Kidney glomerular epithelial cell (primary cell): ENCODE results near the gene MPP3.

Source experiments
- DNase-seq: peaks from one replicate; lab custom pipeline; 2025; lab: John Stamatoyannopoulos, UW

Gene MPP3

DNA sequence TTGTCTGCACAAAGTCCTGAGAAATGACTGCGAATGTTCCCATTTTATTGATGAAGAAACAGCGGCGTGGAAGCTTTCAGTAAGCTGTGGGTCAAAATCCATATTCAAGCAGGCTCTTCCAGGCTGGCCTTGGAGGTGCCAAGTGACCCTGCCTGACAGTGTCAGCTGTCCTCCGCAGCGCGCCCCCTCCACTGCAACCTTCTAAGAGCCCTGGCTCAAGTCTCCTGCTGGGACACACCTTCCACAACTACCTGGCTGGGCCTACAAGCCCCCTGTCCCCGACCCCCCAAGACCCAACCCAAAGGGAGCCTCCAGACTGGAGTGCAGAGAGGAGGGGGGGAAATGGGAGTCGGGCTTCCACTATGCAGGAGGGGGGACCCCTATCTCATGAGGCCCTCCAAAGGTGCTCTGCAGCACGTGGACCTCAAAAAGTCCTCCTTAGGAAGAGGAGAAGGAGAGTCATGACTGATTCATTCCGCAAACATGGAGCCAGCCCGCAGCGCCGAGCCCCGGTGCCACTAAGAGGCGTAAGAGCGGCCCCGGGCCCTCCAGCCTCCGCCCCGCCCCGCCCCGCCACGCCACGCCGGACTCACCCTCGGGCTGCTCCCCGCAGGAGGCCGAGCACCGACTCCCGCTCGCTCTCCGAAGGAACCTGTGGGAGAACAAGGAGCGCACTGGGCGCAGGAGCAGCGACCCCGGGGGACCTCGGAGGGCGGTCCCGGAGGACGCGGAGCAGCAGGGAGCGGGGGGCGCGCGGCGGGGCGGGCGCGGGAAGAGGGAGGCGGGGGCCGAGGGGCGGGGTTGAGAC, 574 bp downstream of the MPP3 start:
- no peak for DNase-seq

GRCh38 chr17:43831633-43832032, 1.3 kb downstream of the MPP3 start:
- no peak for DNase-seq

GRCh38 chr17:43830510-43831140, 2.3 kb downstream of the MPP3 start:
- no peak for DNase-seq

GRCh38 chr17:43829738-43830137, 3.2 kb downstream of the MPP3 start:
- no peak for DNase-seq

GRCh38 chr17:43827596-43827995, 5.3 kb downstream of the MPP3 start:
- DNase-seq = no peak

GRCh38 chr17:43826206-43826605, 6.7 kb downstream of the MPP3 start:
- no peak for DNase-seq

DNA sequence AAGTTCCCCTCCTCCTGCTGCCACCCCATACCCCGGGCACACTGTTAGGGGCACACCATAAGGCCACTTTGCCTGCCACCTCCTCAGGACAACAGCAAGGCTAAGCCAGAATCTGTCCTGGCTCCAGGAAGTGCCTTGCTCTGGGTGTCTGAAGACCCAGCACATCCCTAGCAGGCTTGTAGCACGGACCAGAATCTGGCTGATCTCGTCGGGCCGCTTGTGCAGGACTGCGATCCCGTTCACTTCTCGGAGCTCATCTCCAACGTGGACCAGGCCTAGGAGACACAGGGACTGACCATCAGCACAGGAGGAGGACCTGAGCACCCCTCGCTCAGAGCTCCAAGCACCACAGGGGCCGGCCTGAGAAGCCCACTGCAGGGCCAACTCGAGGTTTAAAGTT, 7.4 kb downstream of the MPP3 start:
- no peak for DNase-seq

DNA sequence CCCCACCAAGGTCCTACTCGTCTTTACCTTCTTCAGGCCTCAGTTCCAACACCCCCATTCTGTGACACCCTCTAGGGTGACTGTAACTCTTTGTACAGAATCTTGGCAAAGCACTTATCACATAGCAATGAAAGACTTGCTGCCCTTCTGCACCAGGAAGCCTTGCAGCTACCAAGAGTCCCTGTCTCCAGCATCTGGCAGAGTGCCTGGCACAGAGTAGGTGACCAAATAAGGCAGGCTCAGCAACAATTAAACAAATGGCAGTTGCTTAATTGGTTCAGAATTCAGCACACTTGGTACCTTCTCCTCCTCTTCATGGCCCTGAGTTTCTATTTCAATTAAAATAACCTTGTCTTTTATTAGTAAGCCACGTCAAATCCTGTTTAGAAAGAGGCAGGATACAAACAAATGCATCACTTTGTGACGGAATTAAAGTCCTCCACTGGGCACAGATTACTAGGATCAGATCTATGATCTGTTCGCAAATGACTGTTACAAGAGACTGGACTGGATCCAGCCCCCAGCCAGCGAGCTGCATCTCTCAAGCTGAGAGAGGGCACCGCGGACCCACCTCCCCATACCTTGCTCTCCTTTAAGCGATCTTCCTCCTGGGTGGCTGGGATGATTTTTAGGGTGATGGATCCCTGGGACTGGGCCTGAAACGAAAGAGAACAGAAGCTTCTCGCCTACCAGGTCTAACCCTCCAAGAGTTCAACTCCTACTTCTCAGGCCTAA, 9.4 kb downstream of the MPP3 start:
- DNase-seq = no peak

GRCh38 chr17:43822570-43823190, 10.3 kb downstream of the MPP3 start:
- no peak for DNase-seq

- no peak for DNase-seq
Measured at GRCh38 chr17:43820759-43821158, 12.2 kb downstream of the MPP3 start.

- DNase-seq = no peak
Measured at GRCh38 chr17:43818966-43819365, 14.0 kb downstream of the MPP3 start.

DNA sequence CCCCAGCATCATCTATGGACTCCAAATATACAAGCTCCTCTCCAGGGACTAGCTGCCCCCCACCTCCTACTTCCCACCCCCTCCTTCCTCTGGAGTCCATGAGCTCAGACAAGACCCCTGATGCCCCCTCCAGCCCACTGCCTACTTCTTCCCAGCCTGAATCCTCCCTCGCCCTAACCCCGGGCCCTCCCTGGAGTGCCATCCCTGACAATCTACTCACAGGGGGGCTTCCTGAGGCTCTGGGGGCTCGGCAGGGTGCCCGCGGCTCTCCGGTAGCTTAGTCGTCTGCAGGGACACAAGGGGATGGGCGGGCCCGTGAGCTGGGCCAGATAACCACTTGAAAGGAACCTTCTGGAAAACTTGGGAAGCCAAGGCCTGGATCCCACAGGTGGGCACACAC, 15.1 kb downstream of the MPP3 start:
- DNase-seq = no peak

DNA sequence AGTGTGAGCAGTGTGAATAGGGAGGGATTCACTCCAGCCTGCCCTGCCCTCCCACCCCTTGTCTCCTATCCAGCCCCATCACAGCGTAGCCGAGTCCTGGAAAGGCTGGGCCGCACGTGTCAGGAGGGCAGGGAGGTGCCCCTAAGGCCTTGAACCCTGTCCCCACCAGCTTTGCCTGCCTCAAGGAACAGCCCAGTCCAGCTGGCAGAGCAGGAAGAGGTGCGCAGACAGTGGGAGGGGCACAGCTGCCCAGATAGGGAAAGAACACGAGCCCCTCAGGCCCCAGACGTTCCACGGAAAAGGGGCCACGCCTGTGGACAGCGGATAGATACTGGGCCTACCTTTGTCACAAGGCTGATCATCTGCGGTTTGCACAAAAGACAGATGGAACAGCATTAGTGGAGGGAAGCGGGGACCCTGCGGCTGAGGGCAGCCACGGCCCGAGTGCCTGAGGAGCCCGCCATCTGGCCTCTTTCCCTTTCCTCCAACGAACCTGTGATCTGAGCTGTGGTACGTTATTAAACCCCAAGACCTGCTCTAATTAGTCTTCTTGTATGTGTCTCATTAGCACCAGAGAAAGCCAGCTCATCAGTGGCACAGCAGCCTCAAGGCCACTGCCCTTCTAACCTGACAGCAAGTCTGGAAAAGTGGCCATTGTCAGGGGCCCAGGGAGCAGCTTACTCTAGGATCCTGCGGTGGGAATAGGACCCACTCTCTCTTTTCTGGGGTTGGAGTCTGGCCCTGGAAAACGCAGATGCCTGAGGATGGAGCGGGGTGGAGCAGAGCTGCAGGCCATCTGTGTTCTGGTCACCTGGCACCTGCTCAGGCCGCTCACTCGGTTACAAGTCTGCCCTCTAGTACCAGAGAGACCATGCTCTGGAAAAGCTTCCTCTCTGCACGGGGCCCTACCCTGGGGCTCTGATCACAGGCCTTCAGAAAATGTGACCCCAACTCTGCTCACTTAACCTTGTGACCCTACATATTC, 16.3 kb downstream of the MPP3 start:
- DNase-seq = no peak

DNA sequence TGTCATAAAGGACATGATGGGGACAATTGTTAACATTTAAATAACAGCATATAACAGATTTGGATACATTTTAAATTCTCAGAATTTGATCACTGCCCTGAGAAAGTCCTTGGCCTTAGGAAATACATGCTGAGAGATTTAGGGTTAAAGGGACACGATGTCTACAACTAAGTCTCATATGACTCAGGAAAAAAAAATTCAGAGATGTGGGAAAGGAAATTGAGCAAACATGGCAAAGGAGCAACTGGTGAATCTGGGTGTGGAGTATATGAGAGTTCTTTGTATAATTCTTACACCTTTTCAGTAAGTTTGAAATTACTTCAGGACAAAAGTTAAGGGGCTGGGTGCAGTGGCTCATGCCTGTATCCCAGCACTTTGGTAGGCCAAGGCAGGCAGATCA, 18.2 kb downstream of the MPP3 start:
- peak; percentile 39 for DNase-seq

DNA sequence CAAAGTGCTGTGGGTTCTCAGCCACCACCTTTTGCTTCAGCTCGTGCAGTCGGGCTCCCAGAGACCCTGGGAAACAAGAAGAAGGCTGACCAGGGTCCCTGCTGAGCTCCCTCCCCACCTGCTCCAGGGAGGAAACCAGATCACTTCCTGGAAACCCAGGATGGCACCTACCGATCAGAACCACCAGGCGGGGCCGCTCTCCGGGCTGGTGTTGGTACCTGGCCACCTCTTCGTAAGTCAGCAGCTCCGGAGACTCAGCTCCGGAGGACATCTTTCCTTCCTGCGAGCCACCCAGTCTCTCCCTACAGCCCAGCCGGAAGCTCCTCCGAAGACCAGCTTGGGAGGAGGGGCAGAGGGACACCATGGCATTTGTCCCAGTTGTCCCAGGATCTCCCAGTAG, 18.9 kb downstream of the MPP3 start:
- DNase-seq = no peak

DNA sequence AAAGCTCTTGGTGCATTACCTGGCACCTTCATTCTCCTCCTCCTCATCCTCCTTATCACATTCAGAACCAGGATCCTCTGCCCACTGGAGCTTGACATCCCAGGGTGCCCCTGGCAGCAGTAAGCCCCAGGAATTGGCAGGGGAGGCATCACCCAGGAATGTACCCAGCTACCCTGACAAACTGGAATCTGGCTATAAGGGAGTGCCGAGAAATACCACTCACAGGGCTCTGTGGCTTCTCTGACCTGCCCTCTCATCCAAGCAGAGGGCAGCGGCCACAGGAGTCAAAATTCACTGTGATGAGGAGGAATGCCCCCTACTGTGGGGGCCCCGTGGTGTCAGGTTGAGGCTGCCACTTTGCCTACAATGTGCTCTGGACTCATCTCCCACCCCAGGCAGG, 19.6 kb downstream of the MPP3 start:
- DNase-seq = peak; percentile 29

GRCh38 chr17:43812396-43813265, 20.3 kb downstream of the MPP3 start:
- DNase-seq = no peak

DNA sequence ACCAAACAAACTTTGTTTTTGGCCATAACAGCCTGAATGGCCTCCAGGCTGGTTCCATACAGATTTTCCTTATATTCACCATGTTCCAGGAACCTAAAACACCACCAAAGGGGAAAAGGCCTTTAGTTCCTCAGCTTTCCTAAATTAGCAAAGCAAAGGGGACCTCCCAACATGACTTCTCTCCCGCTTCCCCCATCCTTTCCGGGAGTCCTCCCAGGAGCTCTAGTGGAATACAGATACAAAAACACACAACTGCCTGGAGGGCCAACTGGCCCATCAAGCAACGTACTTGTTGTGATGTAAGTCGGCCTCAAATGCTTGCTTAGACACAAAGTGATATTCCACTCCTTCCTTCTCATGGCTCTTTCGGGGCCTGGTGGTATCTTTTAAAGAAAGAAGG, 22.1 kb downstream of the MPP3 start:
- no peak for DNase-seq

- DNase-seq = no peak
Measured at GRCh38 chr17:43810226-43810715, 22.7 kb downstream of the MPP3 start.

- DNase-seq = no peak
Measured at GRCh38 chr17:43809121-43809520, 23.8 kb downstream of the MPP3 start.
